ENCODE results near the gene TXNRD2. TPM values are rescaled to one million over a fixed set of nuclear protein-coding genes. Genes with fewer than 3 reads are reported as not detected.

The TXNRD2 gene
- total RNA-seq, 1 experiment from 2014 or later: 22.9 TPM

GRCh38 chr22:19976671-19977070, 35.1 kb upstream of the TXNRD2 start:
- DNase-seq: no peak
- Histone ChIP-seq H2BK120ac (ENCODE audit: low read depth, low read length, poor library complexity, severe bottlenecking) (no peak overlapping the region), H2AFZ (ENCODE audit: low read length) (no peak overlapping the region), H3K14ac (ENCODE audit: insufficient read depth, low read length) (no peak overlapping the region), H4K20me1 (ENCODE audit: control insufficient read depth, insufficient read depth, insufficient read length) (no peaks in the 10 kb centered on the region), H3T11ph (ENCODE audit: low read length) (no peak overlapping the region), H3K23ac (ENCODE audit: insufficient read length, low read depth, low read length) (no peak overlapping the region), H3K9me3 (ENCODE audit: control insufficient read depth, low read depth, low read length) (no peaks in the 10 kb centered on the region), H3K23me2 (ENCODE audit: insufficient read length, low read depth, low read length, poor library complexity, severe bottlenecking) (no peaks in the 10 kb centered on the region), H2BK20ac (ENCODE audit: low read depth, low read length, poor library complexity, severe bottlenecking) (no peak overlapping the region), H2AK5ac (ENCODE audit: insufficient read length, low read length) (no peak overlapping the region), H4K5ac (ENCODE audit: insufficient read length, low read depth, low read length) (no peak overlapping the region), H3K9ac (ENCODE audit: extremely low read depth, insufficient read length, low read length) (no peak overlapping the region), H4K91ac (ENCODE audit: insufficient read length, low read depth, low read length) (no peak overlapping the region), H2BK12ac (ENCODE audit: insufficient read length, low read depth, low read length) (no peak overlapping the region), H3K27me3 (ENCODE audit: insufficient read depth, low read length) (no peaks in the 10 kb centered on the region), H2BK5ac (ENCODE audit: insufficient read length, low read length) (no peak overlapping the region), H4K8ac (replicated peaks; ENCODE audit: insufficient read length, low read depth, low read length) (no peak overlapping the region), H3K4me2 (ENCODE audit: insufficient read depth, insufficient read length, low read length) (no peak overlapping the region), H3K56ac (ENCODE audit: insufficient read length, low read depth, low read length) (no peak overlapping the region), H2BK15ac (ENCODE audit: low read depth, low read length) (no peak overlapping the region), H3K4ac (ENCODE audit: low read depth, low read length) (no peak overlapping the region), H3K18ac (ENCODE audit: insufficient read length, low read depth, low read length) (no peak overlapping the region), H3K79me2 (ENCODE audit: insufficient read depth, low read length) (no peaks in the 10 kb centered on the region), H3K27ac (ENCODE audit: insufficient read length, low read depth, low read length) (no peak overlapping the region), H3K4me1 (ENCODE audit: insufficient read depth, low read length) (no peaks in the 10 kb centered on the region; the same call in 1 of the 2 replicates), H3K79me1 (ENCODE audit: insufficient read depth, low read depth, low read length, poor library complexity, severe bottlenecking) (no peaks in the 10 kb centered on the region)
- Mint-ChIP-seq H3K27ac (no peak overlapping the region), H3K4me3 (no peak overlapping the region), H3K4me1 (peaks cover 11 to 18% of the 10 kb centered on the region in 2 experiments), H3K36me3 (ENCODE audit: insufficient read depth in 1 of 3, low read depth in 3 of 3) (peaks cover 13 to 48% (median 38%) of the 10 kb centered on the region in 3 experiments; a peak in 6 of 7 replicates), H3K27me3 (ENCODE audit: low read depth) (no peaks in the 10 kb centered on the region), H3K9me3 (no peaks in the 10 kb centered on the region; a peak in 1 of 5 replicates)
- TF ChIP-seq, protein P1, sequence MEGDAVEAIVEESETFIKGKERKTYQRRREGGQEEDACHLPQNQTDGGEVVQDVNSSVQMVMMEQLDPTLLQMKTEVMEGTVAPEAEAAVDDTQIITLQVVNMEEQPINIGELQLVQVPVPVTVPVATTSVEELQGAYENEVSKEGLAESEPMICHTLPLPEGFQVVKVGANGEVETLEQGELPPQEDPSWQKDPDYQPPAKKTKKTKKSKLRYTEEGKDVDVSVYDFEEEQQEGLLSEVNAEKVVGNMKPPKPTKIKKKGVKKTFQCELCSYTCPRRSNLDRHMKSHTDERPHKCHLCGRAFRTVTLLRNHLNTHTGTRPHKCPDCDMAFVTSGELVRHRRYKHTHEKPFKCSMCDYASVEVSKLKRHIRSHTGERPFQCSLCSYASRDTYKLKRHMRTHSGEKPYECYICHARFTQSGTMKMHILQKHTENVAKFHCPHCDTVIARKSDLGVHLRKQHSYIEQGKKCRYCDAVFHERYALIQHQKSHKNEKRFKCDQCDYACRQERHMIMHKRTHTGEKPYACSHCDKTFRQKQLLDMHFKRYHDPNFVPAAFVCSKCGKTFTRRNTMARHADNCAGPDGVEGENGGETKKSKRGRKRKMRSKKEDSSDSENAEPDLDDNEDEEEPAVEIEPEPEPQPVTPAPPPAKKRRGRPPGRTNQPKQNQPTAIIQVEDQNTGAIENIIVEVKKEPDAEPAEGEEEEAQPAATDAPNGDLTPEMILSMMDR (conservative IDR thresholded peaks at IDR 0.05): no peak
- WGBS (ENCODE audit: extremely low coverage, insufficient read length, low lambda C conversion rate): no CpG with 5 or more reads among the region's 3 CpGs
